ENCODE results near the gene GRID2.

DNA sequence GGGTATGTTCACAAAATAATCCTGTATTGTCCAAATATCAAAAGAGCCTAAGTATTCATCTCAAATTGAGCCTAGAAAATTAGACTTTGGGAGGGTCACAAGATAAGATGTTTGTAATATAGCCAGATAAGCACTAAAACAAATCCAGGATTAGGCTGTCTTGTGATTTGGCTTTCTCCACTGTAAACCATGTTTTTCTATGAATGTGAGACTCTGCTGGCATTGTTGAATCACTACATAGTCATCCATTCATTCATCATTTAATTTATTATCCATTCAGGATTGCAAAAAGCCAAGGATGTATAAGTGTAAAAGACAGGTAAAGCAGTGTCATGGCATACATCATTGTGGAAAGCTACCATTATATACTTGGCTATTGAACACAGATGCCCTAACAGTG is 148.0 kb downstream of the GRID2 start:
- TF ChIP-seq, protein P1, sequence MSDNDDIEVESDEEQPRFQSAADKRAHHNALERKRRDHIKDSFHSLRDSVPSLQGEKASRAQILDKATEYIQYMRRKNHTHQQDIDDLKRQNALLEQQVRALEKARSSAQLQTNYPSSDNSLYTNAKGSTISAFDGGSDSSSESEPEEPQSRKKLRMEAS (IDR thresholded peaks at IDR 0.05; ENCODE audit: low read depth, low read length): no peak
- TF ChIP-seq BRCA1 (IDR thresholded peaks at IDR 0.05; ENCODE audit: low read depth, low read length) (no peak), SIN3A (IDR thresholded peaks at IDR 0.05; ENCODE audit: low read depth, low read length) (no peak), POLR2A (IDR thresholded peaks at IDR 0.05; ENCODE audit: low read depth, low read length) (no peak), EP300 (IDR thresholded peaks at IDR 0.05; ENCODE audit: borderline replicate concordance in 1 of 2, control insufficient read depth in 1 of 2, low read depth in 2 of 2, low read length in 2 of 2) (no peak), PAX5 (IDR thresholded peaks at IDR 0.05; ENCODE audit: borderline replicate concordance, low read depth, low read length) (no peak), KLF5 (IDR thresholded peaks at IDR 0.05; ENCODE audit: partially characterized antibody) (no peak), SREBF2 (IDR thresholded peaks at IDR 0.05; ENCODE audit: low read length) (no peak), EZH2 (IDR thresholded peaks at IDR 0.05; ENCODE audit: borderline replicate concordance, control insufficient read depth, low read depth, low read length) (no peak), MTA2 (IDR thresholded peaks at IDR 0.05; ENCODE audit: low read depth) (no peak)
- TF ChIP-seq, protein P2, sequence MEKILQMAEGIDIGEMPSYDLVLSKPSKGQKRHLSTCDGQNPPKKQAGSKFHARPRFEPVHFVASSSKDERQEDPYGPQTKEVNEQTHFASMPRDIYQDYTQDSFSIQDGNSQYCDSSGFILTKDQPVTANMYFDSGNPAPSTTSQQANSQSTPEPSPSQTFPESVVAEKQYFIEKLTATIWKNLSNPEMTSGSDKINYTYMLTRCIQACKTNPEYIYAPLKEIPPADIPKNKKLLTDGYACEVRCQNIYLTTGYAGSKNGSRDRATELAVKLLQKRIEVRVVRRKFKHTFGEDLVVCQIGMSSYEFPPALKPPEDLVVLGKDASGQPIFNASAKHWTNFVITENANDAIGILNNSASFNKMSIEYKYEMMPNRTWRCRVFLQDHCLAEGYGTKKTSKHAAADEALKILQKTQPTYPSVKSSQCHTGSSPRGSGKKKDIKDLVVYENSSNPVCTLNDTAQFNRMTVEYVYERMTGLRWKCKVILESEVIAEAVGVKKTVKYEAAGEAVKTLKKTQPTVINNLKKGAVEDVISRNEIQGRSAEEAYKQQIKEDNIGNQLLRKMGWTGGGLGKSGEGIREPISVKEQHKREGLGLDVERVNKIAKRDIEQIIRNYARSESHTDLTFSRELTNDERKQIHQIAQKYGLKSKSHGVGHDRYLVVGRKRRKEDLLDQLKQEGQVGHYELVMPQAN (conservative IDR thresholded peaks at IDR 0.05): no peak
- TF ChIP-seq, protein P3, sequence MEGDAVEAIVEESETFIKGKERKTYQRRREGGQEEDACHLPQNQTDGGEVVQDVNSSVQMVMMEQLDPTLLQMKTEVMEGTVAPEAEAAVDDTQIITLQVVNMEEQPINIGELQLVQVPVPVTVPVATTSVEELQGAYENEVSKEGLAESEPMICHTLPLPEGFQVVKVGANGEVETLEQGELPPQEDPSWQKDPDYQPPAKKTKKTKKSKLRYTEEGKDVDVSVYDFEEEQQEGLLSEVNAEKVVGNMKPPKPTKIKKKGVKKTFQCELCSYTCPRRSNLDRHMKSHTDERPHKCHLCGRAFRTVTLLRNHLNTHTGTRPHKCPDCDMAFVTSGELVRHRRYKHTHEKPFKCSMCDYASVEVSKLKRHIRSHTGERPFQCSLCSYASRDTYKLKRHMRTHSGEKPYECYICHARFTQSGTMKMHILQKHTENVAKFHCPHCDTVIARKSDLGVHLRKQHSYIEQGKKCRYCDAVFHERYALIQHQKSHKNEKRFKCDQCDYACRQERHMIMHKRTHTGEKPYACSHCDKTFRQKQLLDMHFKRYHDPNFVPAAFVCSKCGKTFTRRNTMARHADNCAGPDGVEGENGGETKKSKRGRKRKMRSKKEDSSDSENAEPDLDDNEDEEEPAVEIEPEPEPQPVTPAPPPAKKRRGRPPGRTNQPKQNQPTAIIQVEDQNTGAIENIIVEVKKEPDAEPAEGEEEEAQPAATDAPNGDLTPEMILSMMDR (IDR thresholded peaks at IDR 0.05 in 2 of 3, conservative IDR thresholded peaks at IDR 0.05 in 1 of 3; ENCODE audit: control insufficient read depth in 2 of 3, extremely low read depth in 1 of 3, insufficient read depth in 1 of 3, low read depth in 3 of 3, low read length in 3 of 3): no peak

All from GM12878 (cell line).